Nephron (organoid): ENCODE results near the gene SPATA2L.

Source experiments
- H3K27ac Mint-ChIP-seq, 3 experiments: 2 replicates each; pipeline ENCODE4 v1.8.0; 2020; ENCODE audit warnings: mixed read lengths in 3 of 3, mild to moderate bottlenecking in 2 of 3, moderate library complexity in 1 of 3
- H3K27me3 Mint-ChIP-seq: 2 replicates; pipeline ENCODE4 v1.8.0; 2021; ENCODE audit warnings: low read depth, mild to moderate bottlenecking, moderate library complexity, mixed read lengths
- H3K36me3 Mint-ChIP-seq: 2 replicates; pipeline ENCODE4 v1.8.0; 2020; ENCODE audit warnings: low read depth, mixed read lengths
- H3K4me1 Mint-ChIP-seq: 2 replicates; pipeline ENCODE4 v1.8.0; 2020; ENCODE audit warnings: mixed read lengths
- H3K4me3 Mint-ChIP-seq, 3 experiments: 2 replicates each; pipeline ENCODE4 v1.8.0; 2020; ENCODE audit warnings: mild to moderate bottlenecking in 3 of 3, mixed read lengths in 3 of 3, moderate library complexity in 2 of 3
- H3K9me3 Mint-ChIP-seq: 2 replicates; pipeline ENCODE4 v1.8.0; 2020; ENCODE audit warnings: mixed read lengths
- TF ChIP-seq, protein P1 (sequence below), 3 experiments: fragments of 200-600 bp; sonication (generic); IDR thresholded peaks; one replicate each; pipeline ENCODE4 v1.5.0; 2021; ENCODE audit warnings: antibody characterized with exemption in 3 of 3; ENCODE audit not compliant: unreplicated experiment in 3 of 3

SPATA2L gene

GRCh38 chr16:89737341-89738071 is 36.0 kb upstream of the SPATA2L start:
- TF ChIP-seq, protein P1, sequence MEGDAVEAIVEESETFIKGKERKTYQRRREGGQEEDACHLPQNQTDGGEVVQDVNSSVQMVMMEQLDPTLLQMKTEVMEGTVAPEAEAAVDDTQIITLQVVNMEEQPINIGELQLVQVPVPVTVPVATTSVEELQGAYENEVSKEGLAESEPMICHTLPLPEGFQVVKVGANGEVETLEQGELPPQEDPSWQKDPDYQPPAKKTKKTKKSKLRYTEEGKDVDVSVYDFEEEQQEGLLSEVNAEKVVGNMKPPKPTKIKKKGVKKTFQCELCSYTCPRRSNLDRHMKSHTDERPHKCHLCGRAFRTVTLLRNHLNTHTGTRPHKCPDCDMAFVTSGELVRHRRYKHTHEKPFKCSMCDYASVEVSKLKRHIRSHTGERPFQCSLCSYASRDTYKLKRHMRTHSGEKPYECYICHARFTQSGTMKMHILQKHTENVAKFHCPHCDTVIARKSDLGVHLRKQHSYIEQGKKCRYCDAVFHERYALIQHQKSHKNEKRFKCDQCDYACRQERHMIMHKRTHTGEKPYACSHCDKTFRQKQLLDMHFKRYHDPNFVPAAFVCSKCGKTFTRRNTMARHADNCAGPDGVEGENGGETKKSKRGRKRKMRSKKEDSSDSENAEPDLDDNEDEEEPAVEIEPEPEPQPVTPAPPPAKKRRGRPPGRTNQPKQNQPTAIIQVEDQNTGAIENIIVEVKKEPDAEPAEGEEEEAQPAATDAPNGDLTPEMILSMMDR (IDR thresholded peaks at IDR 0.05; ENCODE audit: unreplicated experiment in 3 of 3) = no peak
- Mint-ChIP-seq H3K27ac (no peak overlapping the region), H3K4me1 (no peaks in the 10 kb centered on the region), H3K36me3 (peaks cover 62% of the 10 kb centered on the region), H3K9me3 (no peaks in the 10 kb centered on the region), H3K27me3 (no peaks in the 10 kb centered on the region), H3K4me3 (no peak overlapping the region)

DNA sequence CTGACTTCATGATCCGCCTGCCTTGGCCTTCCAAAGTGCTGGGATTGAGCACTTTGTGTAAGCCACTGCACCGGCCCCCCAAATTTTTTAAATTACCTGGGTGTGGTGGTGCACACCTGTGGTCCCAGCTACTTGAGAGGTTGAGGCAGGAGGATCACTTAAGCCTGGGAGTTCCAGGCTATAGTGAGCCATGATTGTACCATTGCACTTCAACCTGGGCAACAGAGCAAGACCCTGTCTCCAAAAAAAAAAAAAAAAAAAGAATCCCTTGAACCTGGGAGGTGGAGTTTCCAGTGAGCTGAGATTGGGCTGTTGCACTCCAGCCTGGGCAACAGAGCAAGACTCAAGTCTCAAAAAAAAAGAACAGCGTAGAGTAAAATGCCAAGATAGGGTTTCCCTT is 35.0 kb upstream of the SPATA2L start:
- no peaks in the 10 kb centered on the region for H3K9me3 Mint-ChIP-seq
- no peak overlapping the region for H3K27ac Mint-ChIP-seq
- no peaks in the 10 kb centered on the region for H3K4me1 Mint-ChIP-seq
- TF ChIP-seq, protein P1 (IDR thresholded peaks at IDR 0.05; ENCODE audit: unreplicated experiment in 3 of 3) = no peak
- H3K27me3 Mint-ChIP-seq = no peaks in the 10 kb centered on the region
- peaks cover 70% of the 10 kb centered on the region for H3K36me3 Mint-ChIP-seq
- H3K4me3 Mint-ChIP-seq = no peak overlapping the region

- Mint-ChIP-seq H3K27ac (no peak overlapping the region), H3K4me1 (peaks cover 4% of the 10 kb centered on the region), H3K36me3 (peaks cover 72% of the 10 kb centered on the region)
These were observed 32.3 kb upstream of the SPATA2L start for GRCh38 chr16:89733792-89734191.

DNA sequence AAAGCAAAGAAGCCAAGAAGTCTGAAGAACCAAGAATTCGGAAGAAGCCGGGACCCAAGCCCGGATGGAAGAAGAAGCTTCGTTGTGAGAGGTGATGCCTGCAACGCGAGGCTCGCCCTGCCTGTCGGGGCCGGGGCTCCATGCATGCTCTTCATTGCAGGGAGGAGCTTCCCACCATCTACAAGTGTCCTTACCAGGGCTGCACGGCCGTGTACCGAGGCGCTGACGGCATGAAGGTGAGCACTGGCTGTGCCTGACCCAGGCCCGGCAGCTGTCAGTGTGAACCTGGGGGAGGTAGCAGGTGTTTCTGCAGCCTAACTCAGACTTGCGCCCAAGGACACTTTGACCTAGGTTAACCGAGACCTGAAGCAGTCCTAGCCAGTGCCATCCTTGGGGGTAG is 31.8 kb upstream of the SPATA2L start:
- TF ChIP-seq, protein P1 (IDR thresholded peaks at IDR 0.05; ENCODE audit: unreplicated experiment in 3 of 3) = no peak

More at GRCh38 chr16:89733792-89734191, 32.3 kb upstream of the SPATA2L start:
- TF ChIP-seq, protein P1 (IDR thresholded peaks at IDR 0.05; ENCODE audit: unreplicated experiment in 3 of 3) = no peak
- Mint-ChIP-seq H3K27me3 (no peaks in the 10 kb centered on the region), H3K9me3 (no peaks in the 10 kb centered on the region), H3K4me3 (no peak overlapping the region)

DNA sequence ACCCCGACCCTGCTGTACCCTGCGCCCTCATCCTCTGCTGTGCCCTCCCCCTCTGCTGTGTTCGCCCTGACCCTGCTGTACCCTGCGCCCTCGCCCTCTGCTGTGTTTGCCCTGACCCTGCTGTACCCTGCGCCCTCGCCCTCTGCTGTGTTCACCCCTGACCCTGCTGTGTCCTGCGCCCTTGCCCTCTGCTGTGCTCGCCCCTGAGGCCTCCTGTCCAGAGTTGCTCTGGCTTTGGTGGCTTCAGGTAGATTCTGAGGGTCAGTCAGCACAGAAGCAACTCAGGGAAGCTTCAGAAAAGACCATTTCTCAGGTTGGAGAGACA is 31.4 kb upstream of the SPATA2L start:
- Mint-ChIP-seq H3K4me3 (no peak overlapping the region), H3K4me1 (peaks cover 4% of the 10 kb centered on the region), H3K36me3 (peaks cover 67% of the 10 kb centered on the region), H3K27ac (no peak overlapping the region), H3K27me3 (no peaks in the 10 kb centered on the region), H3K9me3 (no peaks in the 10 kb centered on the region)
- TF ChIP-seq, protein P1 (IDR thresholded peaks at IDR 0.05; ENCODE audit: unreplicated experiment in 3 of 3) = no peak

More for the DNA sequence above, 31.8 kb upstream of the SPATA2L start:
- H3K4me1 Mint-ChIP-seq = peaks cover 4% of the 10 kb centered on the region
- no peak overlapping the region for H3K27ac Mint-ChIP-seq
- peaks cover 70% of the 10 kb centered on the region for H3K36me3 Mint-ChIP-seq
- no peaks in the 10 kb centered on the region for H3K27me3 Mint-ChIP-seq
- H3K9me3 Mint-ChIP-seq = no peaks in the 10 kb centered on the region
- H3K4me3 Mint-ChIP-seq = no peak overlapping the region
